Raji (cell line): ENCODE results near the gene EFCC1.

ENCODE experiments used
- POLR2A ChIP-seq: IDR thresholded peaks from 2 replicates; pipeline ENCODE4 v1.6.1; 2011; ENCODE audit warnings: low read depth, low read length, control low read depth; ENCODE audit not compliant: insufficient read depth

The EFCC1 gene, protein sequence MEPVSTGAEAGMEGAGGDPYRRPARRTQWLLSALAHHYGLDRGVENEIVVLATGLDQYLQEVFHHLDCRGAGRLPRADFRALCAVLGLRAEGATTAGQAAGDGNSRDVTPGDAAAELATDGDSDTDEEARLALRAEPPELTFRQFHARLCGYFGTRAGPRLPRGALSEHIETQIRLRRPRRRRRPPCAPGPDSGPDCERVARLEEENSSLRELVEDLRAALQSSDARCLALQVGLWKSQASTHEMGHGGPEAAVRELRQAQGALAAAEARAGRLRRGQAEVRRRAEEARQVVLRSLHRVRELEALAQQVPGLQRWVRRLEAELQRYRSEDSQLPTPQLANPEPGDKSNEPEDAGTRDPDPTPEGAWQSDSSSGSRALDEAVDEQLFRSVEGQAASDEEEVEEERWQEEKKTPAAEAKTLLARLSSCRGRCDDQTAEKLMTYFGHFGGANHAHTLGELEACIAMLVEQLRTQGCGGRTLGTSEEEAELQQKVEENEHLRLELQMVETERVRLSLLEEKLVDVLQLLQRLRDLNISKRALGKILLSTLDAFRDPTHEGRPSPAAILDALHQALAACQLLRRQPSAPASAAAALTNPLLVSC

GRCh38 chr3:129001101-129001805, at the start of gene EFCC1:
Gene EFCC1, plus strand, starts transcription at chr3:129001304. Its CDS starts 325 bp downstream, at chr3:129001629.
- no peak for TF ChIP-seq POLR2A

DNA sequence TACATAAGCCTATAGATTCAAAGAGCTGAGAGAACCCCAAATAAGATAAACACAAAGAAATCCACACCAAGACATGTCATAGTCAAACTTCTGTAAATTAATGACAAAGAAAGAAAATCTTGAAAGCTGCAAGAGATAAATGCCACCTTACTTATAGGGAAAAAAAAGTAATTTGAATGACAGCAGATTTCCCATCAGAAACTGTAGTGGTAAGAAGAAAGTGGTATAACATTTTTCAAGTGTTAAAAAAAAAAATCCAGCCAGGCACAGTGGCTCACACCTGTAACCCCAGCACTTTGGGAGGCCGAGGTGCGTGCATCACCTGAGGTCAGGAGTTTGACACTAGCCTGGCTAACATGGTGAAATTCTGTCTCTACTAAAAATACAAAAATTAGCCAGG, 44.7 kb upstream of the EFCC1 start:
- TF ChIP-seq POLR2A = no peak

DNA sequence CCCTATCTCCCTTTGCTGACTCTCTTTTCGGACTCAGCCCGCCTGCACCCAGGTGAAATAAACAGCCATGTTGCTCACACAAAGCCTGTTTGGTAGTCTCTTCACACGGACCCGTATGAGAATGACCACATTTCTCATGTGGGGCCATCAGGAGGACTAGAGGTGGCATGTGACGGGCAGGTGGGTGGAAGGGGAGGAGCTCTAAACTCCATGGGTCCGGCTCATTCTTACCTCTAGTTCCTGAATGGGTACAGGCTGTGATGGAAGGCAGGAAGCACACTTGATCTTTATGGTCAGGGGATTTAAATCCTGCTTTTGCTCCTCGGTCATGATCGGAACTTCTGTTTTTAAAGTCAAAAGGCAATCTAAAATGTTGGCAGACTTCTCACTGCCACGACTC, 35.8 kb upstream of the EFCC1 start:
- no peak for TF ChIP-seq POLR2A

- TF ChIP-seq POLR2A = no peak
Measured at GRCh38 chr3:128965818-128966217, 35.3 kb upstream of the EFCC1 start.

DNA sequence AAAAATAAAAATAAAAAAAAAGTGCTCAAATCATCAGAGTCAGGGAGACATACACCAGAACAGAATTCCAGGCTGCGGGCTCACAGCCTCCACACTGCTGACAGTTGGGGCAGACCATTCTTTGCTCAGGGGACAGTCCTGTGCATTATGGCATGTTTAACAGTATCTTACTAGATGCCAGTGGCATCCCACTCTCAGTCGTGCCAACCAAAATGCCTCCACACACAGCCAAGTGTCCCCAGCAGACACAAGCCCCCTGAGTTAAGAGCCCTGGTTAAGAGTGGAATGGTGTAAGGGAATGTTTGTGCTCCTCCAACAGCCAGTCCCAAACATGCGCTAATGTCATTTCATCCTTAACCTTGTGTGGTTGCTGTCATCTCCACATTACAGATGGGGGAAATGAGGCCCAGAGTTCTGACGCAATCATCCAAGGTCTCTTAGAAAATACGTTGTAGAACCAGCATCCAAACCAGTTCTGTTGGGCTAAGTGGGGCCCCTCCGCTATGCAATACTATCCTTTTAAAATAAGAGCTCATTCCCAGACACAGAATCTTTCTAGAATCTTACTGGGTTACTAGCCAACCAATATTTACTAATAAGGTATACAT, 33.3 kb upstream of the EFCC1 start:
- no peak for TF ChIP-seq POLR2A

DNA sequence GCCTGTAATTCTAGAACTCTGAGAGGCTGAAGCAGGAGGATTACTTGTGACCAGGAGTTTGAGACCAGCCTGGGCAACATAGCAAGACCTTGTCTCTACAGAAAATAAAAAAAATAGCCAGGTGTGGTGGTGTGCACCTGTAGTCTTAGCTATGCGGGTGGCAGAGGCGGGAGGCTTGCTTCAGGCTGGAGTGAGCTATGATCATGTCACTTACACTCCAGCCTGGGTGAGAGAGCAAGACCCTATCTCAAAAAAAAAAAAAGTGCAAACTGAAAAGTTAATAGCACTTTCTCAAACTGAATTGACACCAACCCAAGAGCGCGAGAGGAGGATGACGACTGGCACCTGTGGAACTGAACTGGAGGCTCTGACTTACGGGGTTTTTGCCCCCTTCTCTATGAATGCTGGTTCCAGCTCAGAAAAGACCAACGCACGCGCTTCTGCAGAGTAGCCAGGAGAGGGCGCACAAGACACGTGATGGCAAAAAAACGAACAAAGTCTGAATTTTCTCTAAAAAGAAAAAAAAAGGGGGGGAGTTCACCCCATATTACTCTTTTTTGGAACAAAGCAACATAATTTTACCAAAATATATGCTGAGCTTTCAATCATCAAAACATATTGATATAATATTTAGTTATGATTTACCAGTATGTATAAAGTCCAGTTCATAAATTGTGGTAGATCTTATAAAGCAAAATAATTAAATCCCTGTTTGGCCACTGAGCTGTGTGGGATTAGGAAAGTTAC, 30.9 kb upstream of the EFCC1 start:
- no peak for TF ChIP-seq POLR2A

GRCh38 chr3:128970740-128971047, 30.4 kb upstream of the EFCC1 start:
- TF ChIP-seq POLR2A = no peak

DNA sequence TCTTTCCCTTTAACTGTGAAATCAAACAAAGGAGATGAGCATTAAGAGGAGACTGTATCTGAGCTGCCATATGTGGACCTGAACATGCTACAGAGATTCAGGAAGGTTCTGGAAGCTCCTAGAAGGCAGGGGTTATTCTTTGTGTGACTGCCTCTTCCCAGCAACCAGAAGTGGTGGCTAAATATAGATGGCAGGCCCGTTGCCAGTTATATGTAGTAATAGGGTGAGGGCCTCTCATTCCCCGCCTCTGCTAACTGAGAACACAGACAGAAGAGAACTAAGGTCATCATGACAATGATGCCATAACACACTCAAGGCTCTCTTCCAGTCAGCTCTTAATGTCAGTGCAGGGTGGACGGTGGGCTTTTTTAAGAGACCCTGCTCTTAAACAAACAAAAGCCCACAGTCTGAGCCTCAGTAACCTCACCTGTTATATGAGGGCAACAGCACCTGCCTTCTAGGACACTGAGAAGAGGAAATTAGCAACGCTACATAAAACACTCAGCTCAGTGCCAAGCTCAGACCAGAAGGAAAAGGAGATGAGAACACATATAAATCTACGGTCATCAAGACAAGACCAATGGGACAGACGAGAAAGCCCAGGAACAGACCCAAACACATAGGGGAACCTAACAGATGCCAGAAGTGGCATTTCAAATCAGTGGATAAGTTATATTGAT, 29.5 kb upstream of the EFCC1 start:
- no peak for TF ChIP-seq POLR2A

DNA sequence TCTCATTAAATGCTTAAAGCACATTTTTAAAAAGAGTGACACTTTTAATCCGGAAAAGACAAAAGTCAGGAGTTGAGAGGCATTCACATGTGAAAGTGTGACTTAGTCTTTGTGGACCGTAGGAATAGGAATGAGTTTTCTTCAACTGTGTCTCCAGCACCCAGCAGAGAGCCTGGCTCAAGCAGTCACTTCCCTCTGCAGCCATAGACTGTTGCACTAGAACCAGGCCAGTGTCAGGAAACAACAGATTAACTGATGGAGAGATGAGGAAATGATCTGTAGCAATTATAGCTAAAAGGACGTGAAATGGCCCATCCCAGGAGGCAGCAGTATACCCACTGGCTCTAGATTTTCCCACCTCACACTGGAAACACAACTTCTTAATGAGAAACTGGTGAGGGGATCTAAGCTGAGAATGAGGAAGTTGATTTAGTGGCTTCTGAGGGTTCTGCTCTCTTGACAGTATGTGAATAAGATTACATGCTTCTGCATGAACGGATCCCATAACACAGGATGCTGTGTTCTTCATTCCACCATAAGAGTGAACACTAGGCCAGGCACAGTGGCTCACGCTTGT, 27.0 kb upstream of the EFCC1 start:
- TF ChIP-seq POLR2A = no peak

DNA sequence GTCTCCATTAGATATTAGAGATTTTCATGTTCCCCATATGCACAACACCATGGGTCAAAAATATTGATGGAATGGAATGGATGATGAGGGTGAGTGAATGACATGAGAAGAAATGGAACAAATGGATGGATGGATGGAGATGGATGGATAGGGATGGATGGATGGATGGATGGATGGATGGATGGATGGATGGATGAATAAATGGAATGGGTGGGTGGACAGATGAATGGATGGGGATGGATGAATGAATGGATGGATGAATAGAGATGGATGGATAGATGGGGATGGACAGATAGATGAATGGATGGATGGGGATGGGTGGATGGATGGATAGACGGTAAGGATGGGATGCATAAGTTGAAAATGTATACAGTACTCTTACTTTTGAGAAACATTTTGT, 25.8 kb upstream of the EFCC1 start:
- no peak for TF ChIP-seq POLR2A

DNA sequence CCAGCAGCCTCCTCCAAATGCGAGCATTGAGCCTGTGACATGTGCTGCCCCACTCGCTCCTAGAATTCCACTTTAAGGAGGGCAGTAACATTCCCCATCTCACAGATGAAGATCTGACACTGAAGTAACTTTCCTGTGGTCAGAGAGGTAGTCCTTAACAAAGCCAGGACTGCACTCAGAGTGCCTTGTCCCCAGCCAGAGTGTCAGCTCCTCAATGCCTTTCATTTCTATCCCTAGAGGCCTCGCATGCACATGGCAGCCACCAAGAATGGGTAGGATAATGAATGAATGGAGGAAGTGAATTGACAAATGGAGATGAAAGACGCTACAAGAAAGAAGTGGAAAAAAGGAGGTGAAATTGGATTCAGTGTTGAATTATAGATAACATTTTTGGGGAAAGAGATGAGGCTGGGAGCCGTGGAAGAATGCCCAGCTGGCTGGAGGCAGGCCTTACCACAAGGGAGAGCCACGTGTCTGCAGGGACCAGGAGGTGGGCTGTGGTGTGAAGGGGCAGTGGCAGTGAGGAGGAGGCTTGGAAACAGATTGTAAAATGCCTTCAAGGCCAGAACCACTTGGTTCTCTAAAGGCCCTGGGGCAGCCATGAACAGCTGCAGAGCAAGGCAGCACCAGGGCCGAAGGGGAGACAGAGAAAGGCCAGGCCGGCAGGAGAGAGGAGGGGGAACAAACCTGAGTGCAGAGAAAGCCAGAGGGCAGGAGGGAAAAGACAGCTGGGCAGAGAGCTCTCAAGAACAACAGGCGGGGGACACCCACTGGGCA, 17.6 kb upstream of the EFCC1 start:
- TF ChIP-seq POLR2A = no peak

- TF ChIP-seq POLR2A = no peak
Measured at GRCh38 chr3:128984596-128984995, 16.5 kb upstream of the EFCC1 start.

DNA sequence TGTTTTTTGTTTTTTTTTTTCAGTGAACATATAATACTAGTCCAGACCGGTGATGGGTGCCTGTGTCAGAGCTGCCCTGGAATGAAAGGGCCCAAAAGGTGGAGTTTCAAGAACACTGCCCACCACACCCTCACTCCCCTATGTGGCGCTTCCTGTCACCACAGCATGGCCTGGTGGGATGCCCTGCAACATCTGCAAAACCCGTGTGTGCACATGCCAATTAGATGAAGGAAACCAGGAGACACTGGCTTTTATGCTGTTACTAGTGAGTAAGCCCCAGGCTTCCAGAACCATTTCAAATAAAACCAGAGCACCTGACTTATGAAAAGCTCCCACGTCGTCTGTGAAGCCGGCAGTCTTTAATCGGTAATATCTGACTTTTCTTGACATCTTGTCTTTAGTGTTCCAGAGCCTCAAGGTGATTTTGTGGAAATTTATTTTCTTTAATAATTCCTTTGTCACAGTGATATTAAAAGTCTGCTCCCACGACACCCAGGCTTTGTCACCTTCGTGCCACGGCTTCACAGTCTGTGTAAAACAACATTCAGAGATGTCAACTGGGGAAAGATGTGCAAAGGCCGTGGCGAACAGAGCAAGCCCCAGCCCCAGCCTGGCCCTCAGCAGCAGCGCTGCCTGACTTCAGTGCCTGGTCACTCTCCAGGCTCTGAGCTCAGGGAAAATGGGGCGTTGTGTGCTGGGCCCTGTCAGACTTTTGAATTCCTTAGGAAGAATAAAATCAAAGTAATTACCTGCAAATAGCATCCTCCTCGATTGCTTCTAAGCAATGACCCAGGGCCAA, 13.6 kb upstream of the EFCC1 start:
- TF ChIP-seq POLR2A = no peak
